Measurements from ENCODE around the gene DHRS4L2. TPM values are rescaled to one million over a fixed set of nuclear protein-coding genes. Genes with fewer than 3 reads are reported as not detected.

Gene DHRS4L2
- total and polyA plus RNA-seq, 4 donors: 16.7 to 56.8 (median 44.0) TPM

- Histone ChIP-seq H3K9me3 (ENCODE audit: control insufficient read depth in 4 of 4, low read length in 3 of 4) (no peaks in the 10 kb centered on the region), H3K4me3 (ENCODE audit: low read depth in 1 of 3, low read length in 3 of 3) (peak within 1 kb of the TSS; percentile 63 to 66 (median 63)), H3K4me1 (ENCODE audit: control insufficient read depth in 4 of 4, insufficient read depth in 4 of 4, low read length in 3 of 4) (peaks cover 10 to 25% (median 15%) of the 10 kb centered on the region in 4 donors), H3K36me3 (ENCODE audit: control insufficient read depth in 4 of 4, insufficient read depth in 3 of 4, low read depth in 1 of 4, low read length in 3 of 4) (no peaks in the 10 kb centered on the region), H3K27ac (ENCODE audit: low read depth in 1 of 2, low read length in 2 of 2) (no peak within 1 kb of the TSS), H3K9ac (ENCODE audit: low read depth in 1 of 2, low read length in 2 of 2) (peak within 1 kb of the TSS; percentile 48 to 77), H3K27me3 (ENCODE audit: control insufficient read depth in 4 of 4, insufficient read depth in 4 of 4, low read length in 3 of 4) (no peaks in the 10 kb centered on the region)
- WGBS: under 1% methylated on average over 92 of the region's 92 CpGs
- TF ChIP-seq REST (IDR thresholded peaks at IDR 0.05): peak; percentile 94
- TF ChIP-seq RAD21 (IDR thresholded peaks at IDR 0.05): no peak
- no peak for TF ChIP-seq JUND (IDR thresholded peaks at IDR 0.05)
- no peak for TF ChIP-seq ATF3 (IDR thresholded peaks at IDR 0.05)
- DNase-seq (ENCODE audit: low spot score): peak; percentile 58
Observed at GRCh38 chr14:24051789-24052655, 63.3 kb downstream of the DHRS4L2 start, which contains the start of gene CARMIL3. TSS of gene CARMIL3 (plus strand) at chr14:24052009. CDS start at chr14:24052154, 145 bp downstream.

GRCh38 chr14:24052656-24053547 lies 64.2 kb downstream of the DHRS4L2 start:
- Histone ChIP-seq H3K27ac (ENCODE audit: low read depth in 1 of 2, low read length in 2 of 2) (no peak overlapping the region), H3K9ac (ENCODE audit: low read depth in 1 of 2, low read length in 2 of 2) (no peak overlapping the region), H3K27me3 (ENCODE audit: control insufficient read depth in 4 of 4, insufficient read depth in 4 of 4, low read length in 3 of 4) (no peaks in the 10 kb centered on the region), H3K4me1 (ENCODE audit: control insufficient read depth in 4 of 4, insufficient read depth in 4 of 4, low read length in 3 of 4) (peaks cover 10 to 34% (median 22%) of the 10 kb centered on the region in 4 donors), H3K4me3 (ENCODE audit: low read depth in 1 of 3, low read length in 3 of 3) (peak overlapping the region in 1 of 3 donors; percentile 63), H3K36me3 (ENCODE audit: control insufficient read depth in 4 of 4, insufficient read depth in 3 of 4, low read depth in 1 of 4, low read length in 3 of 4) (no peaks in the 10 kb centered on the region), H3K9me3 (ENCODE audit: control insufficient read depth in 4 of 4, low read length in 3 of 4) (no peaks in the 10 kb centered on the region)
- 65% methylated on average over 20 of the region's 20 CpGs for WGBS
- no peak for DNase-seq (ENCODE audit: low spot score)
- TF ChIP-seq EGR1 (IDR thresholded peaks at IDR 0.05; ENCODE audit: low read depth in 2 of 2) (no peak), MAX (IDR thresholded peaks at IDR 0.05) (no peak), JUND (IDR thresholded peaks at IDR 0.05) (no peak), YY1 (IDR thresholded peaks at IDR 0.05) (no peak), GABPA (IDR thresholded peaks at IDR 0.05 in 1 of 2, conservative IDR thresholded peaks at IDR 0.05 in 1 of 2) (no peak), RAD21 (IDR thresholded peaks at IDR 0.05) (no peak), HNF4A (conservative IDR thresholded peaks at IDR 0.05) (no peak), NR2F2 (IDR thresholded peaks at IDR 0.05) (no peak), TAF1 (conservative IDR thresholded peaks at IDR 0.05) (no peak), CTCF (IDR thresholded peaks at IDR 0.05; ENCODE audit: low read depth, low read length, missing input control) (no peak), REST (IDR thresholded peaks at IDR 0.05) (no peak), HNF4G (IDR thresholded peaks at IDR 0.05) (no peak), RXRA (IDR thresholded peaks at IDR 0.05) (no peak), FOXA2 (IDR thresholded peaks at IDR 0.05) (no peak), SP1 (IDR thresholded peaks at IDR 0.05) (no peak)
